ENCODE measurements around the gene HAVCR2.

Gene HAVCR2

DNA sequence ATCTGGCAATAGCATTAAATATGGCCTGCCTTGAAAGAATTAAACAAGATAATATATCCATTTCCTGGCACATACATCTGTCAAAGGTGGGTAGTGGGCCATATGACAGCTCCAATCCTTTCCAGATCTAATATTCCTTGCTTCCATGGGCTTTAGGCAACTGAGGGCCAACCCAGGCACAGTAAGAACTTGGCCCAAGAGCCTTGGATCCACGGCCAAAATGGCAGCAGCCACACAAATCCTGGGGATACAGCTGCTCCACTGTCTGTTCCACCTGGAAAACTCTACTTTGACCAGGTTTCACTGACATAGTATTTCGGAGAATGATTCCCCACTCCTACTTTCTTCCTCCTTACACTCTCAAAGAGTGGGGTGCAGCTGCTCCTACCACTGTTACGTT, 63.2 kb downstream of the HAVCR2 start:
- no peak for DNase-seq (ENCODE audit: low read depth)

GRCh38 chr5:157038568-157039187, 70.2 kb downstream of the HAVCR2 start:
- no peak for DNase-seq (ENCODE audit: low read depth)
